ENCODE measurements around the gene LUC7L.
"Not testable (repeated sequence)": the region's sequence is repeated elsewhere in the genome, so short reads cannot be mapped to it uniquely, and the experiment has no call there.

The LUC7L gene

DNA sequence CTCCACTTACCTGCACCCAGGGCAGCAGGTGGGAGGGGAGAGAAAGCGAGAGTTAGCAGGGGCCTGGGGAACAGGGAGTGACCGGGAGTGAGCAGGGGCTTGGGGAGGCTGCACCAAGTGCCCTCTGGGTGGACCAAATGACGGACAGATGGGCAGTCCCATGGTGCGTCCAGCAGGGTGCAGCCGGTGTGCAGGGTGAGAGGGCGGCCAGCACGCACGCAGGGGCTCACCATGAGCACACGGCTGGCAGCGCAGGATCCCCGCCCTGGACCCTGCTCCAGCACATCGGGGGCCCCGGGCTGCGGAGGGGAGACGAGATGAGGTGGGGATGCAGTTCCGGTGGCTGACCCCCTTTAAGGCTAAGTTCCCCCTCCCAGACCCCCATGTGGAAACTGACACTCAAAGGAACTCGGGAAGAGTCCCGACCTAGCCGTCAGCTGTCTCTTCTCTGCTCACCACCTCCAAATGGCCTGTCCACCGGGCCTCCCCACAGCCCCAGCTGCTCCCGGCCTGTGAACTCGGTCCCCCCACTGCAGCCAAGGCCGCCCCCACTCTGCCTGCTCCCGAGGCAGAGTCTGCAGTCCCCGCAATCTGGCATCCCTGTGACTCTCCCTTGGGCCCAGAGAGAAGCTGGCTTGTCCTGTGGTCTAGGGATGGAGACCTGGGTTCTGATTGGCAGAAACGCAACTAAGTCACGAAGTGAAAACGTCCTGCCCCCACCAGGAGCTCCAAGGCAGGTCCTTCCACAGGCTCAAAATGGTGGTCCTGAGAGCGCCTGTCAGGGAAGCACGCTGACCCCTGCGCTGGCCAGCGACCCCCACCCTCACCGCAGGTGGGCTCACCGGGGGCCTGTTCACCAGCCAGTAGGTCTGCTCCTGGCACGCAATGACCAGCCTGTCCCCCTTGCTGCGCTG lies 43.6 kb upstream of the LUC7L start:
- no peak overlapping the region for H3K4me3 ChIP-seq (ENCODE audit: low read length)
- TF ChIP-seq, protein P1, sequence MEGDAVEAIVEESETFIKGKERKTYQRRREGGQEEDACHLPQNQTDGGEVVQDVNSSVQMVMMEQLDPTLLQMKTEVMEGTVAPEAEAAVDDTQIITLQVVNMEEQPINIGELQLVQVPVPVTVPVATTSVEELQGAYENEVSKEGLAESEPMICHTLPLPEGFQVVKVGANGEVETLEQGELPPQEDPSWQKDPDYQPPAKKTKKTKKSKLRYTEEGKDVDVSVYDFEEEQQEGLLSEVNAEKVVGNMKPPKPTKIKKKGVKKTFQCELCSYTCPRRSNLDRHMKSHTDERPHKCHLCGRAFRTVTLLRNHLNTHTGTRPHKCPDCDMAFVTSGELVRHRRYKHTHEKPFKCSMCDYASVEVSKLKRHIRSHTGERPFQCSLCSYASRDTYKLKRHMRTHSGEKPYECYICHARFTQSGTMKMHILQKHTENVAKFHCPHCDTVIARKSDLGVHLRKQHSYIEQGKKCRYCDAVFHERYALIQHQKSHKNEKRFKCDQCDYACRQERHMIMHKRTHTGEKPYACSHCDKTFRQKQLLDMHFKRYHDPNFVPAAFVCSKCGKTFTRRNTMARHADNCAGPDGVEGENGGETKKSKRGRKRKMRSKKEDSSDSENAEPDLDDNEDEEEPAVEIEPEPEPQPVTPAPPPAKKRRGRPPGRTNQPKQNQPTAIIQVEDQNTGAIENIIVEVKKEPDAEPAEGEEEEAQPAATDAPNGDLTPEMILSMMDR (conservative IDR thresholded peaks at IDR 0.05; ENCODE audit: low read length): no peak
- DNase-seq (ENCODE audit: low read depth): no peak

DNA sequence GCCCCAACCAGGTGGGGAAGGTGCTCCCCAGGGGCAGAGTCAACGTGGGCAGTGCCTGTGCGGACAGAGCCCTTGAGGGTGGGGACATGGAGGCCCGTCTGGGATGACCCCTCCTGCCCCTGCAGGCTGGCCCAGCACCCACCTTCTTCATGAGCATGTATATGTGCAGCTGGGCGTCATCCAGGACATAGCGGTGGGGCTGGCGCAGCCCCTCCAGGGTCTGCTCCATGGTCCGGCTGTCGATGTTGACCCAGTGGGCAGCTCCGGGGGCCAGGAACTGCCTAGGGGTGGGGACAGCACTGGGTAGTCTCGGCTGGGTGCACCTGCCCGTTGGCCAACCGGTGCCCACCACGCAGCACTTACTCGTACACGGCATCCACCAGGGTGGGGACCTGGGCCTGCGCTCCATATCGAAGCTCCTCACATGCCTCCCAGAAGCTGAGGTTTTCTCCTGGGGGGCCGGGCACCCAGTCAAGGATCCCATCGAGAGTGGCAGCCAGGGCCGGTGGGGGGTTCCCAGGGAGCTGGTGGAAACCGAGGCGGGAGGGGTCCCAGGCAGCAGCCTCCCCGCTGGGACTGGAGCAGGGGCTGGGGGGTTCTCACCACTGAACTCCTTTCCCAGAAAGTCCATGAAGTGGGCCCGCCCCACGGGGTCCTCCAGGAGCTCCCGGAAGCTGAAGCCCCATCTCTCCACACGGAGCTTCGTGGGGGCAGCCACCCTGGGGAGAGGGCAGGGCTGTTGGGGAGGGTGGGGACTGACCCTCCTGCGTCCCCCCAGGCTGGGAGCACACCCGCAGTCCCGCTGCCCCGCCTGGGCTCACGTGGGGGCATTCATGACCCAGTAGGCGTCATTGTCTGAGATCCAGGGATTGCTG lies 41.4 kb upstream of the LUC7L start:
- no peak for DNase-seq (ENCODE audit: low read depth)
- TF ChIP-seq, protein P1 (conservative IDR thresholded peaks at IDR 0.05; ENCODE audit: low read length): no peak

DNA sequence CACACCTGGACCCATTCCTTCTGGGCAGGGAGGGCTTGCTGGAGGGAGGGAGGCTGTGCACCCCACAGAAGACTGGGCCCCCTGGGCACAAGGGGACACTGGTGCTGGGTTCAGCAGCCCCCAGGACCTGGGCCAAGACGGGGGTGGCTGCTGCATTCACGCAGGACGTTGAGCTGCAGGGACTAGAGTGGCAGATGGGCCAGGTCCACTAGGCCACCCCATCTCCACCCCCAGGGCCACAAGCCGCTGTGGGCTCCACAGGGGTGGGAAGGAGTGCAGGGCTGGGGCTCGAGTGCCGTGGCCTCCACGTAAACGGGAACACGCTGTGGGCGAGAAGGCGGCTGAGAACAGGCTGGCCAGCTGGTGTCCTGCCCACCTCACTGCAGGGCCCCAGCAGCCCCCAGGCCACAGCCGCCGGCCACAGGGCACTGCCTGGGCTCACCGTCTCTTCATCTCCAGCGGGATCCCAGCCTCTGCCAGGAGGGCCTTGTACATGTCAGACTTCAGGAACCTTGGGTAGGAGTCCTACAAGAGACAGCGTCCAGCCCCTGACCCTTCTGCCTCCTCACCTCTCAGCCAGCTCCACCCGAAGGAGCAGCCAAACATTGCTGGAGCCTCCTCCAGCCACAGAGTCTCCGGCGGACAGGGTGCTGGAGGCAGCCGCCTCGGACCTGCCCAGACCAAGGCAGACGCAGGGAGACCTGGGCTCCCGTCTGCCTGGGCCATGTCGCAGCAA lies 40.0 kb upstream of the LUC7L start:
- no peak for DNase-seq (ENCODE audit: low read depth)
- TF ChIP-seq, protein P1 (conservative IDR thresholded peaks at IDR 0.05; ENCODE audit: low read length): no peak
- no peak overlapping the region for H3K4me3 ChIP-seq (ENCODE audit: low read length)

More for the DNA sequence above, 41.4 kb upstream of the LUC7L start:
- no peak overlapping the region for H3K4me3 ChIP-seq (ENCODE audit: low read length)

DNA sequence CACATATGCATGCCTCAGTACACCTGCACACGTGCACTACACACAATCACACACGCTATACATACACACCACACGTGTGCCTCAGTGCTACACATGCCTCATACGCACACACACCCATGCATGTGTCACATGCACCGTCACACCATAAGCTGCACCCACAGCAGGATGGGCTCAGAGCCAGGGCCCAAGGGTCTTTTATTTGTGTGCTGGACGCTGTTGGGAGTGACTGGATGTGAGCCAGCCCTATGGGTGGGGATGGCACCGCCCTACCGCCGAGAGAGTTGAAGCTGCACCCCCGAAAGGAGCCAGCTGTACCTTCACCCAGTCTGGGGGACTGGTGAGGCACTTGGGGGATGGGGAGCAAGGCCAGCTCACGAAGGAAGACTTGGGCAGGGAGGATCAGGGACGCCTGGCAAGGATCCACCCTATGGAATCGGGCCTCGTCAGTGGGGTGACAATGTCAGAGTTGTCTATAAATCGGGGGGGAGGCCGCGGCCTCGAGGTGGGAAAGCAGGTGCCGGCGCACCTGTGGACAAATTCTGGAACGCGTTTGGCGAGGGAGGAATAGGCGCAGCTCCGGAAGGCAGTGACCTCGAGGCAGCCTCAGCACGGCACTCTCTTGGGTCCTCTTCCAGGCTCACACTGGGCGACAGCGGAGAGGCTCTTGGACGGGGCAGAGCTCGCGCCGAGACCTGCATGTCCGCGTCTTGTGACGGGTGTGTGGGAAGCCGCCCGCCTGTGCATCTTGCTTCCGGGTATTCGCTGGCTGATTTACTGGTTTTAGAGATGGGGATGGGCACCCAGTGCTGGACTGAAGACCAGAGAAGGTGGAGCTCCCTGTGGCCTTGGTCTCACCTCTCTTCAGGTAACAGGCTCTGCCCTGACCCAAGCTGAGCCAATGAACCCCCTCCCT lies 39.1 kb upstream of the LUC7L start:
- TF ChIP-seq, protein P1 (conservative IDR thresholded peaks at IDR 0.05; ENCODE audit: low read length): no peak
- no peak for DNase-seq (ENCODE audit: low read depth)
- H3K4me3 ChIP-seq (ENCODE audit: low read length): no peak overlapping the region

DNA sequence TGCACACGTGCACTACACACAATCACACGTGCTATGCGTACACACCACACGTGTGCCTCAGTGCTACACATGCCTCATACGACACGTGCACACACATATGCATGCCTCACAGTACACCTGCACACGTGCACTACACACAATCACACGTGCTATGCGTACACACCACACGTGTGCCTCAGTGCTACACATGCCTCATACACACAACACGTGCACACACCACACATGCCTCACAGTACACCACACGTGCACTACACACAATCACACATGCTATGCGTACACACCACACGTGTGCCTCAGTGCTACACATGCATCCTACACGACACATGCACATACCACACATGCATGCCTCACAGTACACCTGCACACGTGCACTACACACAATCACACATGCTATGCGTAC lies 38.3 kb upstream of the LUC7L start:
- not testable (repeated sequence) for H3K4me3 ChIP-seq (ENCODE audit: low read length); DNase-seq (ENCODE audit: low read depth)

DNA sequence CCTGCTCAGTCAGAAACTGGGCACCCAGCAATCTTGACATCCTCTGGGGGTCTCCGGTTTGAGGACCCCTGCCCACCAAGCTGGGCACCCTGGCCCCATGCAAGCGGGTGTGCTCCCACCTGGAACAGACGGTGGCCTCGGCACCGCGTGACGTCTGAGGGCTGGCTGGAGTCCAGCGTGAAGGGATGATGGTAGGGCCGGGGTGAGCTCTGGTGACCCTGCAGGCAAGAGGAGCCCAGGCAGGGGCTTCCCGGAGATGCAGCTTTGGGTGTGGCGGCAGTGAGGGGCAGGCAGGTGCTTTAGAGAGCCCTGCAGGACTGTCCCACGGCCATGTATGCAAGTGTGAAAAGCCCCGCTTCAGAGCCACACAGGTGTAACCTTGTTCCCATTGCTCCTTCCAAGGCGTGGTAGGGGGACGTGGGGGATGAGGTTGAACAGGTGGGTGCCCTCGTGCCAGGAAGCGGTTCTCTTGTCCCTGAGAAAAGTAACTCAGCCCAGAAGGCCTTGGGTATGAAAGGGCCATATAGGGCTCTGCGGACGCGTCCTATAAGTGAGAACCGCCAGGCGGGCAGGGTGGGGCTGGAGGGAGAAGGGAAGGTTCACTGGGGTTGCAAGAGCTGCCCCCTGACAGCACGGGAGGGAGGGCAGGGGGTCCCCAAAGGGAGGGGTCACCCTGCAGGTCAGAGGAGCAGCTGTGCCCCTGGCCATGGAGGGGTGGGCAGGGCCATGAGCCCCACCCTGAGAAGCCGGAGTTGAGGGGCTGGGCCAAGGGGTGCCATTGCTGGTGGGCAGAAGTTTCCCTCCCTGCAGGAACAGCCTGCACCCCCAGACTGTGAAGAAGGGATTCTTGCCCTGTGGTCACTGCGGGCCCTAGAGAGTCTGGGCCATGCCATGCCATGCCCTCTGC lies 37.3 kb upstream of the LUC7L start:
- no peak for DNase-seq (ENCODE audit: low read depth)
- no peak overlapping the region for H3K4me3 ChIP-seq (ENCODE audit: low read length)
- TF ChIP-seq, protein P1 (conservative IDR thresholded peaks at IDR 0.05; ENCODE audit: low read length): no peak

Data from AG10803 (cell line).